Stimulated activated CD4-positive, alpha-beta T cell treated with anti-CD3 and anti-CD28 coated beads, TNF-alpha, amount 100 ng/mL, for 48 hours (primary cell): ENCODE measurements around the gene TAS2R60.
"Not testable (repeated sequence)": the region's sequence is repeated elsewhere in the genome, so short reads cannot be mapped to it uniquely, and the experiment has no call there.

Experiments used
- DNase-seq, 3 donors: peaks; one replicate each; pipeline ENCODE4 v3.0.0-alpha.2; 2020; ENCODE audit warnings: low read depth in 3 of 3

The TAS2R60 gene

DNA sequence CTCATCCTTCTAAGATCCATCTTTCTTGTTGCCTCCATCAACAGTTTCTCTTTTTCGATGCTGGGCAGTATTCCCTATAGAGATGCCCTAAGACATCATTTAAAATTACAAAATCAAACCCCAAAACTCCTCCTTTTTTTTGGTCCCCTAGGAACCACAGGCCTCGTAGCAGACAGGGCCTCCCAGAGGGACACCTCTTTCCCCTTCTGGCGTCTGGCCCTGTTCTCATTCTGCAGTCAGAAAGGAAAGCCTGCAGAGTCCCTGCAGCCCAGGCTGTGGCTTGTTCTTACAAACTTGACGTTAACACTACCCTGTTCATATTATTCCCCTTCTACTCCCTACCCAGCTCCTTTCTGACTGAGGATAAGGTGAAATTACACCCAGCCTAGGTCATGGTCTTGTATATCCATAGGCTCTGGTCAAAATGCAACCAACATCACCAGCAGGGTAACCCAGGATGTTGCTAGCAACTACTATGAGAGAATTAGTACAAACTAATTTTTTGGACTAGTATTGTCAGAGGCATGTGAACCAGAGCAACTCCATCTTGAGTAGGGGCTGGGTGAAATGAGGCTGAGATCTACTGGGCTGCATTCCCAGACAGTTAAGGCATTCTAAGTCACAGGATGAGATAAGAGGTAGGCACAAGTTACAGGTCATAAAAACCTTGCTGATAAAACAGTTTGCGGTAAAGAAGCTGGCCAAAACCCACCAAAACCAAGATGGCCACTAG lies 31.1 kb upstream of the TAS2R60 start:
- DNase-seq = no peak

DNA sequence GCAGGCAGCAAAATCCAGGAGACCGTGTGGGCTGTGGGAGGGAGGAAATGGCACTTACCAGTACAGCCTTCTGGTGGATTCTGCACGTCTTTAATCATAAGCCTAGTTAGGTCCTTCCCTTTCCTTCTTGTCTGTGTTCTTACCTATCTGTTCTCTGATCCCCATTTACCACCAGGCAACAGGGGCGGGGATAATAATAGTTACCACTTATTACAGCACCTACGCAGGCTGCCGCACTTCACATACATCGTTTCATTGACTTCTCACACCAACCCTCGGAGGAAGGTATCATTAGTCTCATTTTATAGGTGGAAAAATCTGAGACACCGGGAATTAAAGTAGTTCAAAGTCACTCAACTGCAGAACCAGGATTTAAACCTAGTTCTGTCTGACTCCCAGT lies 30.1 kb upstream of the TAS2R60 start:
- no peak for DNase-seq

DNA sequence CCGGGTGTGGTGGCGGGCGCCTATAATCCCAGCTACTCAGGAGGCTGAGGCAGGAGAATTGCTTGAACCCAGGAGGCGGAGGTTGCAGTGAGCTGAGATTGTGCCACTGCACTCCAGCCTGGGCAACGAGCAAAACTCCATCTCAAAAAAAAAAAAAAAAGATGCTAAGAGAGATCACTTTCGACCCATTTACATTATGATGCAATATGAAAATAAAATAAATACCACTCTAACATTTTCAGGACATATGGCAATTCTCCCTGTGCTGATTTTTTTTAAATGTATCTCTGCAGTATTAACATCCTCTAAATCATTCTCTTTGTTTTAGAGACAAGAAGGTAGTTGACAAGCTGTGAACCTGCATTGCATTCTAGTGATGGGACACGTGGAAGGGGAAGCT lies 28.0 kb upstream of the TAS2R60 start:
- DNase-seq = not testable (repeated sequence)

DNA sequence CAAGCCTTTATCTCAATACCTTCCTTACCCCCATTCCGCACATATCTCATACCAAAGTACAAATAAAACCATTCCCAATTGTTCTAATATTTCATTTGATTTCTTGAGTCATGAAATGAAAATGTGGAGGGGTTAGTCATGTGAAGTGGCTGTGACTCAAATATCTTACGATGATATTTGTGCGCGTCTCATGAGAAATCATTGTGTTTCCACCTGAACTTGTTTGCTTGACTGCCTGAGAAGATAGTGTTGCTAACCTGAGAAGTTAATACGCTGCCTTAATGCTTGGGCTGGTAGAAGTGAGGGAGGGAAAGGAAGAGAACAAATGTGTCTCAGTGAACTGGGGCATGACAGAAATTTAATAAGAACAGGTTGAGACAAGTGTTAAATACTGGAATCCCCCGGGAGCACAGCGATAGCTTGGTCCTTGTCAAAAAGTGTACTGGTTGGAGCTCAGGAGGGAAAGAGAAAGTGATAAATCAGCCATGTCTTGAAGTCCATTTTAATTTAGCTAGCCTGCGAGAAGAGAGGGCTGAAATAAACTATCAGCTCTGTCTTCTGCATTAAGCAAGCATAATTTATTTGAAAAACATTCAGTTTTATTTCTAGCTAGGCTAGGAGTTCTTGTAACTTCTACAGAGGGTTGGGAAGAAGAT lies 27.4 kb upstream of the TAS2R60 start:
- DNase-seq = no peak

DNA sequence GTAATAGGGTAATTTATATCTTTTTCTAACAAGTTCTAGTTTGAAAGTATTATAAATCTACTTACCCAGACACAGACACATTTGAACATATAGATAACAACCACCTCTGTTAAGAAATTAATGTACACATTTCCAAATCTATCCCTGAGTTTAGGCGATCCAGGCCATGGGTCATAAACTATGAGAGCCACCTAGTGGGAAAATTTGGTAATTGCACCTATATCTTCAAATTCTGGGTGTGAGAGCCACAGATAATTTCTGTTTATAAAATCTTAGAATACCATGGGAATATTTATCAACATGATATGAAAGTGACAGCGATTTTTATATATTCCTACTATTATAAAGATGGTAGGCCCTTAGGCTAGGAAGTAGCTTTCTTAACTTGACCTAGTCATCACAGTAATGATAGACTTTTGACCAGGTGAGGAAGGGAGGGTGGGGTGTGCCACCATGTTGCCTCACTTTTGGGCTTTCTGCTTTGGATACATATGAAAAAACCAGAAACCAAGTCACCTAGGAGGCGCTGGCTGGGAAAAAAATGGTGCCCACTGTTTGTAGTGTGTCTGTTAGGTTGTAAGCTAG lies 26.6 kb upstream of the TAS2R60 start:
- DNase-seq = no peak

DNA sequence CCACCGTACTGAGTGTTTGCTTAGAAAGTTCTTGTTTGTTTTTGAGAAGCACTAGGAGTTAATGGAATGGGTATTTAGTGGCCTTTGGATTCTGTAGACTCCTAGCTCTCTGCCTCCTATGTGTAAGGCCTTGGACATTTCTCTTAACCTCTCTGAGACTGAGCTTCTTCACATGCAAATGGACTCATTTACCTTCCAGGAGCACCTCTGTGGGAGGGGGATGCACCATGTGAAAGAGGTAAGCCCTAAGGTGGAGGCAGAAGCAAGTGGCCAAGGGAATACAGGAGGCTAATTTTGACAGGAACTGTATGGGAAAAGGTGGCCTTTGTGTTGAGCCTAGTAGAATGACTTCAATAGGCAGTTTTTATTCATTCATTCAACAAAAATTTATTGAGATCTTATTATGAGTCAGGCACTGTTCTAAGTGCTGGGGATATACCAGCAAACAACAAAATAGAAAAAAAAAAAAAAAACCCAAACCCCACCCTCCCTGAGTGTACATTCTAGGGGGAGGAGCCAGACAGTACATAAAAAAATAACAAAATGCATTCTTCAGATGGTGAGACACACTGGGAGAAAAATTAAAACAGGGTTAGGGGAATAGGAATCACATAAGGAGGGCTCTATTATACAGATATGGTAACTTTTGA lies 25.4 kb upstream of the TAS2R60 start:
- no peak for DNase-seq

DNA sequence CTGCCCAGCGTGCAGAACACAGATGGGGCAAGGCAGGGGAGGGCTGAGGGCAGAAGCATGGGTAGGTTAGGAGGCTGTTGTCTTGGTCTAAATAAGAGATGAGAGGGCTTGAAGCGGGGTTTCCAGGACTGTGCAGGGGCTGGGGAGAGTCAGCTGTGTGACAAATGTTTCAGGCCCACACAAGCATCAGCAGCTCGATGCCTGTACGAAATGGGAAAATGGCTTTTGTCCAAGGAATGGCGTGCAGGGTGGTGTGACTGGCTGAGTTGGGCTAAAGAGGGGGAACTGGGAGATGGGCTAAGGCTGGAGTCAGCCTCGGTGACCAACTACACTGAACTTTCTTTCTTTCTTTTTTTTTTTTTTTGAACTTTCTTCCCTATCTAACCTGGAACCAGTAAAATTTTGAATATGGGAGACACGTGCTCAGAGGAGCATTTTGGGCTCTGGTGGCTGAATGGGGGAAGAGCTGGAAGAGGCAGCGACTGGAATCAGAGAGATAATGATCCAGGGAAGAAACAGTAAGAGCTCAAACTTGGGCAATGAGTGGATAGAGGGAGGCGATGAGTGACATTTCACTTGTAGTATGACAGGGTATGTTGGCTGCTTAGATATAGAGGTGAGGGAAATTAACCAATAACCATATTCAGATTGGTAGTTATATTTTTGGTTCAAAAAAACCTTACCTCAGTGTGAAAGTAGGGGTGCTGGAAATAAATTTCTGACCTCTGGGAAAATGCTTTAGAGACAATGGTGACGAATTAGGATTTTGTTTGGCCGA lies 24.4 kb upstream of the TAS2R60 start:
- DNase-seq = no peak

DNA sequence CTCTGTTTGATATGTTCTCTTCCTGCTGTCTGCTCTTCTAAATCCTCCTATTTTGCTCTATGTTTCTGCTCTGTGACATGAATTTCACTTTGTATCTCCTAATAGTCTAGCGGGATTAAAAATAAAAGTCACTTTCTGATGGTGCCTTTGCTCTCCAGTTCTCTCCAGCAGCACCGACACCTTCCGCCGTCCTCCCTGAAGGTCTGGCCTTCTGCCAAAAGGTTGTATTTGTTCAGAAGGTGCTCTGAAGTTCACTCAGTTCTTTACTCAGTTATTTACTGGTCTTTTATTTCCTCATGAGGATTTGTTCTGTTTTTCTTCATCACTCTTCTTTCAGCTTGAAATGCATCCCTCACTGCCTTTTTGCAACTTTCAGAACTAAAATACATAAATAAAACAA lies 23.4 kb upstream of the TAS2R60 start:
- DNase-seq = no peak

DNA sequence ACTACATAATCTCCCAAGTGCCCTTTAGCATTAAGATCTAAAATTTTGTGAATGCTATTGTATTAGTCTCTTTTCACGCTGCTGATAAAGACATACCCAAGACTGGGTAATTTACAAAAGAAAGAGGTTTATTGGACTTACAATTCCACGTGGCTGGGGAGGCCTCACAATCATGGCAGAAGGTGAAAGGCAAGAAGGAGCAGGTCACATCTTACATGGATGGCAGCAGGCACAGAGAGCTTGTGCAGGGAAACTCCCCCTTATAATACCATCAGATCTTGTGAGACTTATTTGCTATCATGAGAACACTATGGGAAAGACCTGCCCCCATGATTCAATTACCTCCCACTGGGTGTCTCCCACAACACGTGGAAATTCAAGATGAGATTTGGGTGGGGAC lies 22.6 kb upstream of the TAS2R60 start:
- DNase-seq = not testable (repeated sequence)

DNA sequence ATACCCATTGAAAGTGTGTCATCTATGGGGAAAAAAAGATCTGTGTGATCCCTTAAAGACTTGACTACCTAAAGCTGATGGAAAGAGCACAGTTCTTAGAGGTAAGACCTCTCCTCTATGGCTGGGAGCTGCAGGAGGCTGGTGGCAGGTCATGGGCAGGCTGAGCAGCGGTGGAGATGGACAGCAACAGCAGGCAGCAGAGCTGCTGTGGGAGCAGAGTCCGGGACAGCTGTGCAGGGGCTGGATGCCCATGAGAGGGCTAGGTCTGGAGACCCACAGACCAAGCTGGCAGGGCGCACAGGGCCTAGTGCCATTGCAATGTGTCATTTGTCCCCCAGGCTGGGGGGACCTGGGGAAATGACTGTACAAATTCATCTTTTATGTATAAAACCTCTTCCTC lies 21.2 kb upstream of the TAS2R60 start:
- DNase-seq = no peak

DNA sequence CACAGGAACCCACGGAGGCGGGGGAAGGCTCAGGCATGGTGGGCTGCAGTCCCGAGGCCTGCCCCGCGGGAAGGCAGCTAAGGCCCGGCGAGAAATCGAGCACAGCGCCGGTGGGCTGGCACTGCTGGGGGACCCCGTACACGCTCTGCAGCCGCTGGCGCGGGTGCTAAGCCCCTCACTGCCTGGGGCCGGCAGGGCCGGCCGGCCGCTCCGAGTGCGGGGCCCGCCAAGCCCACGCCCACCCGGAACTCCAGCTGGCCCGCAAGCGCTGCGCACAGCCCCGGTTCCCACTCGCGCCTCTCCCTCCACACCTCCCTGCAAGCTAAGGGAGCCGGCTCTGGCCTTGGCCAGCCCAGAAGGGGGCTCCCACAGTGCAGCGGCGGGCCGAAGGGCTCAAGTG lies 18.8 kb upstream of the TAS2R60 start:
- not testable (repeated sequence) for DNase-seq

DNA sequence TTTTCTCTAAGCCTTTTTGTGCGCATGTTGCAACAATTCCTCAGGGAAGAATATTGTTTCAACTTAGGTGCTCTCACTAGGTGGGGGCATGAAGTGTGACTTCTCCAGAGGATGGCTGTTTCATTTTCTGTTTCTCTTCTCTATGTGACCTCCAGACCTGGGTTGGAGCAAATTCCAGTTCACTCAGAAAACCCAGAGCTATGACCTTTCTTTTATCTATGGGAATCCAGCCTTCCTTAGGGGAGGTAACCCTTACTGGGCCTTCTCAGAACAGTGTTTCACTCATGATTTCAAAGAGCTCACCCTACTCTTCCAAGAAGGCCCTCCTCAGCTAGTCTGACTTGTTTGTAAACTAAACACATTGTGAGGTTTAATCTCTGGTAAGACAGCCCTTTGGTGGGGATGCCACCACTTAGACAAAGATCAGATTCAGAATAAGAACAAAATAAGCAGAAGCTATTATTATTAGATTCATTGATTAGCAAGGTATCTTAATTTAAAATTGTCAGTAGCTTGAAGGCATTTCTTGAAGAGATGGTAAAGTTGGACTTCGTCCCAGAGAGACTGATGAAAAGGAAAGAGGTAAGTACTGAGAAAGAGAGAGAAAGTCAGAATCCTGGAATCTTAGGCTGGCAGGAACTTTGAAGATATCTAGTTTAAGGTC lies 16.6 kb upstream of the TAS2R60 start:
- no peak for DNase-seq

DNA sequence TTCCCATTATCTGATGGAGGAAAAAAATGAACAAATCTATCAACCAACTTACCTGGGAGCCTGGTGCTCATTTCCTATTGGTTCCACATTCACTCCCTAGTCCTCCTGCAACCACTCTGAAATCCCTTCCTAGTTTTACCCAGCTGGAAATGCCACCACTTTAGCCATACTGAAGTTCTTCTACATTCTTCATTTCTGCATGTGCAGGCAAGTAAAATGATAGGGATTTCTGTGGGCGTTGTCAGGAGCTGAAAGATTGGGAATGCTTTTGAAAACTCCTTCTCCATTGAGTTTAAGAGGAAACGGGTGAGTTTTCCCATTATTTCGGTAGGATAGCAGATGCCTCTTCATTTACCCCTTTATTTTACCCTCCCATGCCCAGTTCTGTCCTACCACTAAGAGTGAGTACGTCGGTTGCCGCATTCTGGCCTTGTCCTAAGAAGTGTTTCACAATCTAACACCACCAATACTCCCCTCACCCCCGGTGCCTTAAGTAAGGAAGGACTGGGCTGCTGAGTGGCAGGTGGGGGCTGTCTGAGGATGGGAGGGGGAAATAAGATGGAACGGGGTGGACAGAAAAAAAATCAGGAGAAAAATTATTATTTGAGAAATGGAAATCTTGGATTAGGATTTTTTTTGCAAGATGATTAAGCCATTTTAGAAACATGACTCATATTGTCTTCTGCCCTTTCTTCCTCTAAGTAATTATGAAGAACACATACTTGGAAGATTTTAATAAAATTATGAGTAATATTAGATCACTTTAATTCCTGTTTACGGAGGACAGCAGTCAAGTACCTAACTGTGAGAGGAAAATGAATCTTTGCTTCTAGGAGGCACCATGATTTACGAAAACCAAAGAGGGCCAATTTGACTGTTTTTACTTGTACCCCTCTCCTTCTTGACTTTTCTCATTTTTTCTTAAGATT lies 13.2 kb upstream of the TAS2R60 start:
- DNase-seq = no peak

DNA sequence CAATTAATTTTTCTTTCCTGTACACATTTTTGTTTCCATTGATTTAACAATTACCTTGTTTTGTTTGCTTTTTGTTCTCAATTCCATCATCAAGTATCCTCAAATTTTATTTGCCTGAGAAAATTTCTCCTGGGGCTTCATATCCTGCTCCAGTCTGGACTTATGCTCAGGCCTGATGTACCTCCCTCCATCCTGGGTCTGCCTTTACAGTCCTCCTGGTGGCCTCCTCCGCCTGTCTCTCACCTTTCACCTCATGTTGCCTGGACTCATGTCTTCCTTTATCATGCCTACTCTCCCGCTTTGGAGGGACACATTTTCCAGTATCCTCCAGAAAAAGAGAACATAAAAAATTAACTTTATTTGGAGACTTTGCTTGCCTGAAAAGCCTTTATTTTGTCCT lies 12.1 kb upstream of the TAS2R60 start:
- no peak for DNase-seq

DNA sequence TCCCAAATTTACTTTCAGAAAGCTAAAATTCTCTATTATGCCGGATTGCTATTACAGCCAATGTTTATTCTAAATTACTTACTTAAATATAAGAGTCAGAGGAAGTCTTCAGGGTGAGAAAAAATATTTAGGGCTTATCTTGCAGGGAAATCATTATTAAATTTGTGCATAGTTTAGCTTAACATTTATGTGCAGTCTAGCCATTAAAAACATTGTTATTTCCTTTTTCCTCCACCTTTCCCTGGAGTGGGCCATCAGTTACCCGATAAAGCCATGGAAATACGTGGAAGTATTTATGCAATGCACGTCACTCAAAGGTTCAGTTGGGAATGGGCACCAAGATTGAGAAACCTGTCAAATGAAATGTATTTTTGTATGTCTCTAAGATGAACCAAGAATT lies 9.5 kb upstream of the TAS2R60 start:
- DNase-seq = no peak

DNA sequence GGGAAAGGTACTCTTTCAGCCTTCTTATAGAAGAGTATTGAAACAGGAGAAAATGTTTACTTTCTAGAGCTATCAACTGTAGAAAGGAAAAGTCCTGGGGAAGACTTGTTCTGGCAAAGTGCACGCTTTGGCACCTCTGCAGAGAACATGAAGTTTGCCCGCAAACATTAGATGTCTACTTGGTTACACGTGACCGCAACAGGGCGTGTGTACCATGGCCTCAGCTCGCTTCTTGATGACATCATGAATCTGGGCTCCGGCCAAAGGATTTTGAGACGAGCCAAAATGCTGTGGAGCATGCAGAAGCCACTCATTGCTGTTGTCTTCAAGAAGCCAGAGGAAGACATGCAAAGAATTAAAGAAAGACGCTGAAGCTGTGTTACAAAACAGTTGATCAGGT lies 8.6 kb upstream of the TAS2R60 start:
- DNase-seq = no peak

DNA sequence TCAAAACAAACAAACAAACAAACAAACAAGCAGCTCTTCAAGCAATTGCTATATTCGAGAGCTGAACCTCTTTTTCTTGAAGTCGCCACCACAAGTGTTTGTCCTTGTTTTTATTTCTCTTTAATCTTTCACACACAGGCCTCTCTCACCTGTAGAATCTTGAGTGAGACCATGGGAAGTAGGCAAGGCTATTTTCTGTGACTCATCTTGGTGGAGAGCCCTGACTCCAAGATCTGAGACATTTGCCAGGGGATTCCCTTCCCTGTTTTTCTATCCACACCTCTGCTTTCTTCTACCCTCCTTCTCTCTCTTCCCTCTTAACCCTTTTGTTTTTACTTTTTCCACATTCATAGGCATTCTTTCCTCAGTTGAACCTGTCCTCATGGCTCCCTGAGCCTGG lies 8.0 kb upstream of the TAS2R60 start:
- DNase-seq = no peak

DNA sequence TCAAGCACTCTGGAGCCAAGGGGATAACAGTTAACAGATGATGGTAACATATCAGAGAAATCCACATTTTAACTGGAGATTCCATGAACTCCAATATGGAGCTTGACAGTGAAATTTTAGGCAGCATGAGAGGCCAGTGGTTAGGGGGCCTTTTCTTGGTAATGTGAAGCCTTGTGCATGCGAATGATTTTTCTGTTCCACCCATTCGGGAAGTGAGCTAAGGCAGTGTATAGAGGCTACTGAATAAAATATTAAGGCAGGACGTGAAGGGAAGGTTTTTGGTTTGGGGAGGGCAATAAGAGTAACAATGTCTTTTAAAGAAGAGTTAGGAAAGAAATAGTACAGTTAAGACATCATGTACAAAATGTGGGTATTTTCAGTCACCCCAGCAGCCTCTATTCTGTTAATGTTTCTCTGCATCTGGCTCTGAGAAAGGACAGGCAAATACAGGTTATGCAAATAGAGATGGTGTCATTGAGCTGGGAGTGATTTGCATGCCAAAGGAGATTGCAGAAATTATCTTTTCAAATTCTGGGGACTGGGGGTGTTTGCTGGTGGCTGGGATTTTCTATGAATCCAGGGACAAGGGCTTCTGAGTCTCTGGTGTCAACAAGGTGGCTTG lies 6.8 kb upstream of the TAS2R60 start:
- DNase-seq = no peak

DNA sequence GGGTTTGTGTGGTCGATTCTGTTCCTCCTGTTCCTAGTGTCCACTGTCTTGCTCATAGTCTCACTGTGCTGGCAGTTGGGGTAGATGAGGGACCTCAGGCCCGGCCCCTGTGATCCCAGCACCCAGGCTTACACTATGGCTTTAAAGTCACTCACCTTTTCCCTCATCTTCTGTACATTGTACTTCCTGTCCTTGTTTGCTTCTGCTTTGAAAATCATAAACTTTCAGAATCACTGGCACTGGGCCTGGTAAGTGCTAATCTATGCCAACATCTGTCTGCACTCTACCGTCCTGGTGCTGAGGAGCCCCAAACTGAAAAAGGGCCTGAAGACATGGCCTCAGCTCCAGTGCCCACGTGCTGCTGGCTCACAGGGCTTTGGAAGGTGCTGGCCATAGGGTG lies 5.7 kb upstream of the TAS2R60 start:
- no peak for DNase-seq

DNA sequence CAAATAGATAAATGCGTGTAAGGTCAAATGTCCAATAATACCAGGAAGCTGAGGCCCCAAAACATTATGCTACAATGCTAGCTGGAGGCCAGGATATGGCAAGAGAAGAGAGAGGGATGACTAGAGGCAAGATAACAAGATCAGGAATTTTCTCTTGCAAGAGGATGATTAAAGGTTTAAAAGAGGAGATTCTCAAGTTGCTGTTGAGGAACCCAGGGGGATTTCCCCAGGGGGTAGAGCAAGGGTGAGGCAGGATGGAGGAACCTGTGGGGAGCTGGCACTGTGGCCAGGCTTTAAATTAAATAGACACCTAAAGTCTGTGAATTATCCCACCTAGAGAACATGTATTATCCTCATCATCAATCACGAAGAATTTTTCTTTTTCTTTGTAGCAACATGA lies 3.4 kb upstream of the TAS2R60 start:
- no peak for DNase-seq
